Measurements from ENCODE around the gene EFCC1.
"Not testable (repeated sequence)": the region's sequence is repeated elsewhere in the genome, so short reads cannot be mapped to it uniquely, and the experiment has no call there.

Gene EFCC1

GRCh38 chr3:129088312-129088711 lies 87.2 kb downstream of the EFCC1 start:
- not testable (repeated sequence) for H3K4me1 ChIP-seq (ENCODE audit: control insufficient read depth, insufficient read depth, low read length); H3K27ac ChIP-seq (ENCODE audit: low read depth, low read length); H3K27me3 ChIP-seq (ENCODE audit: control insufficient read depth, insufficient read depth, low read length)

More at GRCh38 chr3:129088312-129088711, 87.2 kb downstream of the EFCC1 start:
- not testable (repeated sequence) for H3K9ac ChIP-seq (ENCODE audit: low read depth, low read length); H3K9me3 ChIP-seq (ENCODE audit: control insufficient read depth, insufficient read depth, low read length); H3K36me3 ChIP-seq (ENCODE audit: control insufficient read depth, insufficient read depth, low read length); H3K4me3 ChIP-seq (ENCODE audit: low read depth, low read length)
